Loucy (cell line): ENCODE results near the gene LRRC45.

Source experiments
- H2AFZ ChIP-seq: fragments of 200-600 bp; sonication (generic); 2 replicates; pipeline ENCODE4 v1.6.0; 2016; ENCODE audit warnings: antibody characterized with exemption, mild to moderate bottlenecking, low read length, moderate library complexity
- H3F3A ChIP-seq: fragments of 200-600 bp; 2 replicates; pipeline ENCODE4 v1.6.0; 2016; ENCODE audit warnings: antibody characterized with exemption, low read depth, mild to moderate bottlenecking
- H3K27me3 ChIP-seq: fragments of 200-600 bp; sonication (generic); 2 replicates; pipeline ENCODE4 v1.6.1; 2014; ENCODE audit warnings: low read length, mild to moderate bottlenecking; ENCODE audit not compliant: insufficient read depth, poor library complexity, severe bottlenecking
- H3K36me3 ChIP-seq: fragments of 200-600 bp; sonication (generic); 2 replicates; pipeline ENCODE4 v1.6.1; 2016; ENCODE audit warnings: low read length; ENCODE audit not compliant: insufficient read depth
- H3K4me1 ChIP-seq: fragments of 200-600 bp; sonication (generic); 2 replicates; pipeline ENCODE4 v1.5.1; 2014; ENCODE audit warnings: low read length, mild to moderate bottlenecking; ENCODE audit not compliant: insufficient read depth, poor library complexity, severe bottlenecking
- H3K4me2 ChIP-seq: fragments of 200-600 bp; sonication (generic); 2 replicates; pipeline ENCODE4 v1.6.0; 2014; ENCODE audit warnings: antibody characterized with exemption, low read length, low read depth, mild to moderate bottlenecking; ENCODE audit not compliant: poor library complexity, severe bottlenecking
- H3K4me3 ChIP-seq: fragments of 200-600 bp; sonication (generic); 2 replicates; pipeline ENCODE4 v1.5.1; 2014; ENCODE audit warnings: low read length, mild to moderate bottlenecking, mixed read lengths; ENCODE audit not compliant: poor library complexity, severe bottlenecking
- H3K79me2 ChIP-seq: fragments of 200-600 bp; sonication (generic); 2 replicates; pipeline ENCODE4 v1.6.1; 2014; ENCODE audit warnings: low read length; ENCODE audit not compliant: insufficient read depth
- H3K9ac ChIP-seq: fragments of 200-600 bp; sonication (generic); 2 replicates; pipeline ENCODE4 v1.6.0; 2014; ENCODE audit warnings: mild to moderate bottlenecking, low read depth, low read length, moderate library complexity; ENCODE audit not compliant: poor library complexity, severe bottlenecking
- H3K9me2 ChIP-seq: fragments of 200-600 bp; sonication (generic); replicated peaks from 2 replicates; pipeline ENCODE4 v1.6.1; 2016; ENCODE audit warnings: low read depth, low read length, mixed read lengths
- H3K9me3 ChIP-seq: fragments of 200-600 bp; sonication (generic); 2 replicates; pipeline ENCODE4 v1.6.1; 2014; ENCODE audit warnings: mild to moderate bottlenecking, antibody characterized with exemption, low read length, low read depth; ENCODE audit not compliant: insufficient read depth
- H4K20me1 ChIP-seq: fragments of 200-600 bp; sonication (generic); 2 replicates; pipeline ENCODE4 v1.6.0; 2014; ENCODE audit warnings: antibody characterized with exemption, low read length, mild to moderate bottlenecking; ENCODE audit not compliant: insufficient read depth, poor library complexity, severe bottlenecking
- CTCF ChIP-seq: fragments of 200-600 bp; sonication (generic); conservative IDR thresholded peaks from 2 replicates; pipeline ENCODE4 v1.5.1; 2014; ENCODE audit warnings: mild to moderate bottlenecking, antibody characterized with exemption, low read length
- EZH2phosphoT487 ChIP-seq: fragments of 200-600 bp; IDR thresholded peaks from 2 replicates; pipeline ENCODE4 v1.6.1; 2018; ENCODE audit warnings: antibody characterized with exemption, mild to moderate bottlenecking, moderate library complexity, borderline replicate concordance

Gene LRRC45

DNA sequence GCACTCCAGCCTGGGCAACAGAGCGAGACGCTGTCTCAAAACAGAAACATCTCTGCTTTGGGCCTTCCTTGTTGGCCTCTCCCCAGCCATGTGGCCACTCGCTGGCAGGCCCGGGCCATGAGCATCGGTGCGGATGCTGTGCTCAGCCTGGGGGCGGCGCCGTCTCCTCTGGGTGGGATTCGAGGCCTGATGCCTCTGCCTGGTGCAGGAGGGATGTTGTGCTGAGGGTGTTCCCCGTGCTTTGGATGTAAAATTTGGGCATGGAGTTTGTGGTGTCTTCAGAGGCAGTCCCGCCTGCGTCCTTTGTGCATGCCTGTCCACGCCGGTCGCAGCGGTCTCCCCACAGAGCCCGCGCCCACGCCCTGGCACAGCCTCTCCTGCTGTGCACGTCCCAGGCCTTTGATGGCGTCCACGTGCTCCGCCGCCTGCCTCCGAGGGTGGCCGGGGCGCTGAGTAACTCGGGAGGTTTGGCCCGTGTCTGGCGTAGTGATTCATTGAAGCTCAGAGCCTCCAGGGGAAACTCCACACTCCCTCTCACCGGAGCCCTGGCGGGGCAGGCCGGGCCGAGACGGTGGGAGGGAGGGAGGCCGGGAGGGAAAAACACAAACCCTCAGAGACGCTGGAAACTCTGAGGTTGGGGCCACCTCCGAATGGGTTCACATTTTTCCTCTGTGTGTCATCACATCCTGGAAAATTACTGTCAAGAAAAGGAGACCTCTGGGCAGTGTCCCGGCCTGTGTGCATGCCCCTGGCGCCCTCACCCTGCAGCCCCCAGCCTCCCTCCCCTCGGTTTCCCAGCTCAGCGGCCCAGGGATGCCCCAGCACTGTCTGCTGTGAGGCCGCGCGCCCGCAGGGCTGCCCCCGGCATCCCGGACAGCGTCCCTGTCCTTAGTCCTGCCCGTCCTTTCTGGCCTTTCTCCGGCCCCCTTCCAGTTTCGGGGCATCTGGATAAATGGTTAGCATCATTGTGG lies 19.4 kb upstream of the LRRC45 start:
- Histone ChIP-seq H3F3A (no peaks in the 10 kb centered on the region), H3K9me2 (no peaks in the 10 kb centered on the region), H3K4me1 (no peaks in the 10 kb centered on the region), H3K79me2 (no peaks in the 10 kb centered on the region), H3K4me3 (no peak overlapping the region), H4K20me1 (no peaks in the 10 kb centered on the region), H3K27me3 (no peaks in the 10 kb centered on the region), H3K9ac (no peak overlapping the region), H3K36me3 (no peaks in the 10 kb centered on the region), H3K4me2 (no peak overlapping the region), H3K9me3 (no peaks in the 10 kb centered on the region), H2AFZ (no peak overlapping the region)
- TF ChIP-seq CTCF, result no peak
- TF ChIP-seq EZH2phosphoT487, result no peak

DNA sequence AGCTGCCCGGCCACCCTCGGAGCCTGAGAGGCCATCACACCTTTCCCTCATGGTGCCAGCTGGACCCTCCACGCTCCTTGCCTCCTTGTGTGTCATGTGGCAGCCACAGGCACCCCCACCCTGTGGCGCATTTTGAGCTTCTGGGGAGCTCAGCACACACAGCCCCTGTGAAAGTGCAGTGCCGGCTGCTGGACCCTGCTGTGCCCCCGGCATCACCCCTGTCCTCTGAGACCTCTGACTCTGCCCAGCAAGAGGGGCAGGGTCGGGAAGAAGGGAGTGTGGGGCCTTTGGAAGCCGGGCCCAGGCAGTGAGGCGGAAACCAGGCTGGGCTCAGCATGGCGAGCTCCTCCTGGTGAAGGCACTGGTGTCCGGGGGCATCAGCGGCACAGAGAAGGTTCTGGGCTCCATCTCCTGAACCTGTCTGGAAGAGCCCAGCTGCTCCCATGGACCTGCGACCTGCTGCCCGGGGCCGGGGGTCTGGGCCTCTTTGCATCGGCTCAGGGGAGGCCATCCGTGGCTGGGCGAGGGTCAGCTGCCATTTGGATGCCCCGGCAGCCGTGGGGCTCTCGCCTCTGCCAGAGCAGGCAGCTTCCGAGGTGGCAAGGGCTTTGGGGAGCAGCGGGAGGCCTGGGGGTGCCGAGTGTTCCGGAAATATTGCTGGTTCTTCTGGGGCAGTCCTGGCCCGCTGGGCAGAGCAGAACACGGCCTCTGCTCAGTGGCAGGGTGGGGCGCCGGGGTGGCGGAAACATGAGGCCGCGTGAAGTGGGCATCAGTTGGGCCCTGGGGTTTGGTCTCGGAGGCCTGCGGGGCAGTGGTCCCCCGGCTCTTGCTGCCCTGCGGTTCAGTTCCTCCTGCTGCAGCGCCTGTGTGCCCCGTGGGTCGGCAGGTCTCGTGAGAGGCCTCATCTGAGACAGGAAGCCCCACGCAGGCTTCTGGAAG lies 18.3 kb upstream of the LRRC45 start:
- H3K9ac ChIP-seq, result no peak overlapping the region
- no peaks in the 10 kb centered on the region for H3K79me2 ChIP-seq
- H3K4me2 ChIP-seq, result no peak overlapping the region
- no peak for TF ChIP-seq CTCF
- TF ChIP-seq EZH2phosphoT487, result no peak
- no peaks in the 10 kb centered on the region for H4K20me1 ChIP-seq
- no peaks in the 10 kb centered on the region for H3K36me3 ChIP-seq
- no peak overlapping the region for H2AFZ ChIP-seq
- no peaks in the 10 kb centered on the region for H3K9me2 ChIP-seq
- no peaks in the 10 kb centered on the region for H3K9me3 ChIP-seq
- no peak overlapping the region for H3K4me3 ChIP-seq
- no peaks in the 10 kb centered on the region for H3K27me3 ChIP-seq
- H3K4me1 ChIP-seq, result no peaks in the 10 kb centered on the region
- H3F3A ChIP-seq, result no peaks in the 10 kb centered on the region

- no peak overlapping the region for H3K4me3 ChIP-seq
- H4K20me1 ChIP-seq, result no peaks in the 10 kb centered on the region
- H3K9me3 ChIP-seq, result no peaks in the 10 kb centered on the region
- no peaks in the 10 kb centered on the region for H3K4me1 ChIP-seq
- no peak for TF ChIP-seq EZH2phosphoT487
- TF ChIP-seq CTCF, result no peak
- no peak overlapping the region for H2AFZ ChIP-seq
- no peak overlapping the region for H3K9ac ChIP-seq
- H3F3A ChIP-seq, result no peaks in the 10 kb centered on the region
- no peaks in the 10 kb centered on the region for H3K9me2 ChIP-seq
- H3K79me2 ChIP-seq, result no peaks in the 10 kb centered on the region
- H3K36me3 ChIP-seq, result no peaks in the 10 kb centered on the region
- H3K27me3 ChIP-seq, result no peaks in the 10 kb centered on the region
- no peak overlapping the region for H3K4me2 ChIP-seq
Observed at GRCh38 chr17:82005701-82006348, 17.3 kb upstream of the LRRC45 start.
